GM23338 (cell line): Measurements from ENCODE around the gene SEMA3C. TPM values are rescaled to one million over a fixed set of nuclear protein-coding genes. Genes with fewer than 3 reads are reported as not detected.

Experiments used
- ATAC-seq: fragments of 200-7000 bp; cut with Tn5 transposase; 3 replicates; pipeline ENCODE4 v1.9.1; 2020
- DNase-seq: peaks from one replicate; pipeline ENCODE4 v3.0.0-alpha.2; 2015; ENCODE audit warnings: low spot score
- H2AFZ ChIP-seq: fragments of 200-600 bp; sonication (generic); 2 replicates; pipeline ENCODE4 v1.8.0; 2016; ENCODE audit warnings: antibody characterized with exemption, mild to moderate bottlenecking, moderate library complexity
- H3F3A ChIP-seq: fragments of 200-600 bp; sonication (generic); replicated peaks from 2 replicates; pipeline ENCODE4 v1.8.0; 2017; ENCODE audit warnings: antibody characterized with exemption, mixed run types, low read depth
- H3K27ac ChIP-seq: fragments of 200-600 bp; sonication (generic); 2 replicates; pipeline ENCODE4 v1.6.1; 2016; ENCODE audit warnings: low read depth
- H3K27me3 ChIP-seq: fragments of 200-600 bp; sonication (generic); 2 replicates; pipeline ENCODE4 v1.8.0; 2016; ENCODE audit warnings: mild to moderate bottlenecking, mixed run types, moderate library complexity; ENCODE audit not compliant: insufficient read depth
- H3K36me3 ChIP-seq: fragments of 200-600 bp; sonication (generic); 2 replicates; pipeline ENCODE4 v1.8.0; 2016; ENCODE audit warnings: mild to moderate bottlenecking; ENCODE audit not compliant: insufficient read depth
- H3K4me1 ChIP-seq: fragments of 200-600 bp; sonication (generic); 2 replicates; pipeline ENCODE4 v1.8.0; 2016; ENCODE audit warnings: mild to moderate bottlenecking, moderate library complexity; ENCODE audit not compliant: insufficient read depth
- H3K4me2 ChIP-seq: fragments of 200-600 bp; sonication (generic); 2 replicates; pipeline ENCODE4 v1.7.1; 2017; ENCODE audit warnings: mixed run types
- H3K4me3 ChIP-seq: fragments of 200-600 bp; sonication (generic); 2 replicates; pipeline ENCODE4 v1.6.1; 2016; ENCODE audit warnings: mixed run types
- H3K79me2 ChIP-seq: fragments of 200-600 bp; sonication (generic); replicated peaks from 2 replicates; pipeline ENCODE4 v1.8.0; 2017; ENCODE audit warnings: mild to moderate bottlenecking; ENCODE audit not compliant: insufficient read depth
- H3K9me2 ChIP-seq: fragments of 200-600 bp; sonication (generic); 2 replicates; pipeline ENCODE4 v1.8.0; 2017; ENCODE audit not compliant: insufficient read depth
- H4K20me1 ChIP-seq: fragments of 200-600 bp; sonication (generic); replicated peaks from 2 replicates; pipeline ENCODE4 v1.8.0; 2017; ENCODE audit warnings: mild to moderate bottlenecking; ENCODE audit not compliant: insufficient read depth
- H3K27ac Mint-ChIP-seq: 2 replicates; pipeline ENCODE4 v1.8.0; 2020; ENCODE audit warnings: inconsistent platforms, mild to moderate bottlenecking, moderate library complexity, mixed read lengths
- H3K27me3 Mint-ChIP-seq: 3 replicates; pipeline ENCODE4 v1.8.0; 2022; ENCODE audit warnings: low read depth, mild to moderate bottlenecking, moderate library complexity, mixed read lengths, inconsistent platforms; ENCODE audit not compliant: insufficient read depth, poor library complexity
- H3K36me3 Mint-ChIP-seq: 3 replicates; pipeline ENCODE4 v1.8.0; 2021; ENCODE audit warnings: low read depth, mild to moderate bottlenecking, inconsistent platforms, moderate library complexity, mixed read lengths
- H3K4me1 Mint-ChIP-seq: 3 replicates; pipeline ENCODE4 v1.8.0; 2020; ENCODE audit warnings: mild to moderate bottlenecking, inconsistent platforms, mixed read lengths
- H3K4me3 Mint-ChIP-seq: 3 replicates; pipeline ENCODE4 v1.8.0; 2021; ENCODE audit warnings: moderate library complexity, mild to moderate bottlenecking, inconsistent platforms, mixed read lengths
- H3K9me3 Mint-ChIP-seq: 3 replicates; pipeline ENCODE4 v1.8.0; 2020; ENCODE audit warnings: moderate library complexity, mild to moderate bottlenecking, inconsistent platforms, mixed read lengths
- ETS1 ChIP-seq: IDR thresholded peaks from 2 replicates; pipeline ENCODE4 v1.6.1; 2016; ENCODE audit warnings: antibody characterized with exemption
- EZH2 ChIP-seq: fragments of 200-600 bp; sonication (generic); IDR thresholded peaks from one replicate; pipeline ENCODE4 v1.8.0; 2017; ENCODE audit warnings: antibody characterized with exemption, mild to moderate bottlenecking, low read depth; ENCODE audit not compliant: unreplicated experiment
- JUNB ChIP-seq: IDR thresholded peaks from one replicate; pipeline ENCODE4 v1.6.1; 2016; ENCODE audit warnings: antibody characterized with exemption; ENCODE audit not compliant: unreplicated experiment
- ZNF331 ChIP-seq: fragments of 250-450 bp; sonication (Bioruptor Pico); IDR thresholded peaks from 2 replicates; pipeline ENCODE4 v1.5.0; 2020; ENCODE audit warnings: low read depth, mild to moderate bottlenecking, moderate library complexity
- ZNF462 ChIP-seq: fragments of 250-450 bp; sonication (Bioruptor Pico); IDR thresholded peaks from 2 replicates; pipeline ENCODE4 v1.5.0; 2020; ENCODE audit warnings: mild to moderate bottlenecking, moderate library complexity
- polyA plus RNA-seq: library from polyadenylated mRNA; unstranded; fragments of >200 nt; fragmentation: Nextera tagmentation; extraction: Ambion mirVana; gene quantifications from 2 replicates; pipeline ENCODE4 v1.2.1, GENCODE V29; 2016
- total RNA-seq: library from RNA; depleted of rRNA; stranded (reverse); fragments of >200 nt; shearing (Covaris generic); gene quantifications from 2 replicates; pipeline ENCODE4 v1.2.3, GENCODE V29; 2014

Gene SEMA3C
- total and polyA plus RNA-seq, 2 experiments from 2014 or later: 1.0 to 3.5 TPM

- TF ChIP-seq ZNF462 (CRISPR knock-in tag) (no peak), EZH2 (no peak), ETS1 (no peak), JUNB (no peak)
These were observed 146.4 kb downstream of the SEMA3C start (continued) for GRCh38 chr7:80772347-80772993.

- Histone ChIP-seq H3K27ac (no peak overlapping the region), H4K20me1 (no peaks in the 10 kb centered on the region), H3F3A (no peaks in the 10 kb centered on the region), H3K4me3 (no peak overlapping the region), H3K27me3 (no peaks in the 10 kb centered on the region), H3K4me1 (peaks cover 4% of the 10 kb centered on the region; the same call in 1 of the 2 replicates), H3K4me2 (no peak overlapping the region), H3K36me3 (no peaks in the 10 kb centered on the region), H3K79me2 (no peaks in the 10 kb centered on the region), H2AFZ (no peak overlapping the region), H3K9me2 (no peaks in the 10 kb centered on the region)
- ATAC-seq (no peak; the same call in 2 of the 3 replicates), DNase-seq (peak; percentile 4)
- no peak overlapping the region for H3K27ac Mint-ChIP-seq
- H3K27me3 Mint-ChIP-seq: peaks cover 6% of the 10 kb centered on the region
- no peak for TF ChIP-seq JUNB
- TF ChIP-seq ZNF331 (CRISPR knock-in tag): no peak
- no peaks in the 10 kb centered on the region for H3K36me3 Mint-ChIP-seq
- H3K4me1 Mint-ChIP-seq: peaks cover 25% of the 10 kb centered on the region
- no peak overlapping the region for H3K4me3 Mint-ChIP-seq
- no peaks in the 10 kb centered on the region for H3K9me3 Mint-ChIP-seq
These were observed 147.3 kb downstream of the SEMA3C start for GRCh38 chr7:80771523-80771922.
